B cell (primary cell): ENCODE data around the gene LRPPRC. TPM values are rescaled to one million over a fixed set of nuclear protein-coding genes. Genes with fewer than 3 reads are reported as not detected.
"Not testable (repeated sequence)": the region's sequence is repeated elsewhere in the genome, so short reads cannot be mapped to it uniquely, and the experiment has no call there.

Source experiments
- ATAC-seq: fragments of 200-7000 bp; cut with Tn5 transposase; one replicate; pipeline ENCODE4 v1.10.0; 2021; ENCODE audit warnings: low read depth, mild to moderate bottlenecking, moderate number of reproducible peaks, moderate library complexity
- CTCF ChIA-PET: fragments of 350-600 bp; sonication (Branson Sonifier 250); formaldehyde crosslinking; loops from one replicate; lab custom pipeline; 2021; ENCODE audit warnings: antibody characterized with exemption, inconsistent platforms; lab: Charles Lee
- POLR2A ChIA-PET: fragments of 350-600 bp; sonication (Branson Sonifier 250); formaldehyde crosslinking; loops from one replicate; lab custom pipeline; 2021; ENCODE audit warnings: antibody characterized with exemption; lab: Charles Lee
- DNase-seq: peaks from one replicate; pipeline ENCODE4 v3.0.0; 2013
- H2AFZ ChIP-seq: 2 replicates; pipeline ENCODE4 v1.6.1; 2012; ENCODE audit warnings: mild to moderate bottlenecking, low read depth, low read length; ENCODE audit not compliant: insufficient read depth, poor library complexity, severe bottlenecking
- H3K27ac ChIP-seq, 2 donors: 1 replicate in 1 of 2; 2 replicates in 1 of 2; pipeline ENCODE4 v1.5.1; 2012 to 2013; ENCODE audit warnings: low read length in 2 of 2, mild to moderate bottlenecking in 2 of 2, moderate library complexity in 1 of 2
- H3K27me3 ChIP-seq, 4 experiments: fragments of 200-600 bp in 1 of 4; sonication (generic) in 1 of 4; replicated peaks in 1 of 4; 1 replicate in 2 of 4; 2 replicates in 2 of 4; pipeline versions ENCODE4 v1.6.1 to v1.7.0; 2013 to 2016; ENCODE audit warnings: low read length in 3 of 4, mild to moderate bottlenecking in 2 of 4, mixed read lengths in 1 of 4, moderate library complexity in 1 of 4; ENCODE audit not compliant: insufficient read depth in 4 of 4, control insufficient read depth in 3 of 4; ENCODE audit errors: control extremely low read depth in 1 of 4
- H3K36me3 ChIP-seq, 2 experiments: replicated peaks in 1 of 2; 1 replicate in 1 of 2; 2 replicates in 1 of 2; pipeline versions ENCODE4 v1.6.1 to v1.7.1; 2013; ENCODE audit warnings: low read length in 1 of 2; ENCODE audit not compliant: insufficient read depth in 2 of 2, control insufficient read depth in 1 of 2; ENCODE audit errors: control extremely low read depth in 1 of 2, extremely low read depth in 1 of 2
- H3K4me1 ChIP-seq, 2 donors: fragments of 200-600 bp in 1 of 2; sonication (generic) in 1 of 2; 1 replicate in 1 of 2; 2 replicates in 1 of 2; pipeline versions ENCODE4 v1.5.1 to v1.6.1; 2013 to 2017; ENCODE audit warnings: low read length in 2 of 2; ENCODE audit not compliant: control insufficient read depth in 2 of 2, insufficient read depth in 2 of 2
- H3K4me2 ChIP-seq: replicated peaks from 2 replicates; pipeline ENCODE3; 2012; ENCODE audit warnings: mild to moderate bottlenecking, low read depth, low read length; ENCODE audit not compliant: poor library complexity, severe bottlenecking
- H3K4me3 ChIP-seq, 5 experiments: fragments of 200-600 bp in 1 of 5; sonication (generic) in 1 of 5; 1 replicate in 3 of 5; 2 replicates in 2 of 5; pipeline versions ENCODE4 v1.5.1 to v1.7.0; 2011 to 2016; ENCODE audit warnings: low read length in 4 of 5, mild to moderate bottlenecking in 4 of 5, low read depth in 2 of 5, control low read depth in 1 of 5, moderate library complexity in 1 of 5; ENCODE audit not compliant: insufficient read depth in 1 of 5; ENCODE audit errors: control extremely low read depth in 1 of 5, extremely low read depth in 1 of 5
- H3K79me2 ChIP-seq: fragments of 200-600 bp; sonication (generic); one replicate; pipeline ENCODE4 v1.6.0; 2016; ENCODE audit warnings: low read length; ENCODE audit not compliant: control insufficient read depth, insufficient read depth
- H3K9ac ChIP-seq: fragments of 200-600 bp; sonication (generic); 2 replicates; pipeline ENCODE4 v1.6.1; 2017; ENCODE audit warnings: mild to moderate bottlenecking, low read length, moderate library complexity
- H3K9me3 ChIP-seq, 3 donors: one replicate each; pipeline versions ENCODE4 v1.6.1 to v1.7.1; 2013; ENCODE audit warnings: low read length in 2 of 3; ENCODE audit not compliant: control insufficient read depth in 2 of 3, insufficient read depth in 1 of 3; ENCODE audit errors: control extremely low read depth in 1 of 3
- H4K20me1 ChIP-seq: 2 replicates; pipeline ENCODE4 v1.6.0; 2012; ENCODE audit warnings: mild to moderate bottlenecking, low read length; ENCODE audit not compliant: insufficient read depth, control insufficient read depth, poor library complexity, severe bottlenecking
- H3K27ac Mint-ChIP-seq: one replicate; pipeline ENCODE4 v1.8.0; 2021; ENCODE audit warnings: mixed read lengths
- H3K27me3 Mint-ChIP-seq: one replicate; pipeline ENCODE4 v1.8.0; 2021; ENCODE audit warnings: mixed read lengths
- H3K4me1 Mint-ChIP-seq: one replicate; pipeline ENCODE4 v1.8.0; 2021; ENCODE audit warnings: mixed read lengths
- H3K4me3 Mint-ChIP-seq: one replicate; pipeline ENCODE4 v1.8.0; 2021; ENCODE audit warnings: mixed read lengths
- H3K9me3 Mint-ChIP-seq: one replicate; pipeline ENCODE4 v1.8.0; 2022; ENCODE audit warnings: mixed read lengths; ENCODE audit not compliant: insufficient read depth
- EZH2 ChIP-seq: IDR thresholded peaks from 2 replicates; pipeline ENCODE4 v1.6.1; 2012; ENCODE audit warnings: borderline replicate concordance, low read depth, mild to moderate bottlenecking, moderate library complexity, low read length; ENCODE audit not compliant: insufficient read depth, poor library complexity, severe bottlenecking
- WGBS: methylation state at CpG from one replicate; pipeline ENCODE4 v1.1.5; 2013; ENCODE audit warnings: missing lambda C conversion rate; ENCODE audit not compliant: insufficient coverage; 5-methylcytosine and 5-hydroxymethylcytosine counted together
- intact Hi-C: fragments of 100-400 bp; cut with micrococcal nuclease; formaldehyde crosslinking; loops from one replicate; pipeline ENCODE4 v1.10.0; 2022
- polyA plus RNA-seq: library from polyadenylated mRNA; depleted of rRNA; stranded (reverse); fragments of >200 nt; gene quantifications from 2 replicates; pipeline ENCODE4 v1.2.3, GENCODE V29; 2012
- total RNA-seq, 2 donors: library from RNA; stranded (reverse); fragments of 120-200 nt in 1 of 2; gene quantifications; 1 replicate in 1 of 2; 2 replicates in 1 of 2; pipeline versions ENCODE4 v1.2.3 to v1.2.4, GENCODE V29; 2013 to 2022
- TF ChIP-seq, protein P1 (sequence below): fragments of 200-600 bp; IDR thresholded peaks from one replicate; pipeline ENCODE4 v1.8.0; 2022; ENCODE audit warnings: antibody characterized with exemption, mild to moderate bottlenecking

Gene LRPPRC
- total and polyA plus RNA-seq, 2 donors (not counting 1 experiment from before 2014, with no cell fraction given), result 17.6 to 75.6 TPM

GRCh38 chr2:43925431-43925830, 70.4 kb downstream of the LRPPRC start:
- Mint-ChIP-seq H3K4me1 (no peaks in the 10 kb centered on the region), H3K4me3 (no peak overlapping the region), H3K9me3 (no peaks in the 10 kb centered on the region), H3K27ac (peak overlapping the region; percentile 37), H3K27me3 (no peaks in the 10 kb centered on the region)
- WGBS, result 100% methylated on average over 2 of the region's 4 CpGs
- no peak for TF ChIP-seq EZH2
- TF ChIP-seq, protein P1, sequence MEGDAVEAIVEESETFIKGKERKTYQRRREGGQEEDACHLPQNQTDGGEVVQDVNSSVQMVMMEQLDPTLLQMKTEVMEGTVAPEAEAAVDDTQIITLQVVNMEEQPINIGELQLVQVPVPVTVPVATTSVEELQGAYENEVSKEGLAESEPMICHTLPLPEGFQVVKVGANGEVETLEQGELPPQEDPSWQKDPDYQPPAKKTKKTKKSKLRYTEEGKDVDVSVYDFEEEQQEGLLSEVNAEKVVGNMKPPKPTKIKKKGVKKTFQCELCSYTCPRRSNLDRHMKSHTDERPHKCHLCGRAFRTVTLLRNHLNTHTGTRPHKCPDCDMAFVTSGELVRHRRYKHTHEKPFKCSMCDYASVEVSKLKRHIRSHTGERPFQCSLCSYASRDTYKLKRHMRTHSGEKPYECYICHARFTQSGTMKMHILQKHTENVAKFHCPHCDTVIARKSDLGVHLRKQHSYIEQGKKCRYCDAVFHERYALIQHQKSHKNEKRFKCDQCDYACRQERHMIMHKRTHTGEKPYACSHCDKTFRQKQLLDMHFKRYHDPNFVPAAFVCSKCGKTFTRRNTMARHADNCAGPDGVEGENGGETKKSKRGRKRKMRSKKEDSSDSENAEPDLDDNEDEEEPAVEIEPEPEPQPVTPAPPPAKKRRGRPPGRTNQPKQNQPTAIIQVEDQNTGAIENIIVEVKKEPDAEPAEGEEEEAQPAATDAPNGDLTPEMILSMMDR, result no peak
- no peak for DNase-seq
- CTCF ChIA-PET, result no interaction called here
- no peaks in the 10 kb centered on the region for H4K20me1 ChIP-seq
- no peaks in the 10 kb centered on the region for H3K79me2 ChIP-seq
- no peak overlapping the region for H3K4me3 ChIP-seq
- no peaks in the 10 kb centered on the region for H3K27me3 ChIP-seq
- H3K9me3 ChIP-seq, result no peaks in the 10 kb centered on the region
- no peak for ATAC-seq
- intact Hi-C loops, result no loop called here
- peaks cover 9 to 23% of the 10 kb centered on the region in 2 experiments for H3K36me3 ChIP-seq
- H3K4me2 ChIP-seq, result no peak overlapping the region
- H3K9ac ChIP-seq, result no peak overlapping the region
- no peak overlapping the region for H3K27ac ChIP-seq
- H3K4me1 ChIP-seq, result no peaks in the 10 kb centered on the region
- H2AFZ ChIP-seq, result no peak overlapping the region
- POLR2A ChIA-PET, result no interaction called here

- Histone ChIP-seq H2AFZ (no peak overlapping the region), H3K9ac (no peak overlapping the region), H3K27me3 (no peaks in the 10 kb centered on the region), H3K4me3 (no peak overlapping the region), H3K79me2 (no peaks in the 10 kb centered on the region), H3K27ac (no peak overlapping the region), H3K36me3 (peaks cover 9 to 20% of the 10 kb centered on the region in 2 experiments), H4K20me1 (no peaks in the 10 kb centered on the region), H3K4me2 (no peak overlapping the region), H3K9me3 (no peaks in the 10 kb centered on the region), H3K4me1 (no peaks in the 10 kb centered on the region)
- H3K27me3 Mint-ChIP-seq, result no peaks in the 10 kb centered on the region
- ChIA-PET POLR2A (no interaction called here), CTCF (no interaction called here)
- intact Hi-C loops, result no loop called here
- ATAC-seq (no peak), DNase-seq (no peak)
- TF ChIP-seq EZH2, result no peak
- TF ChIP-seq, protein P1, result no peak
- H3K4me1 Mint-ChIP-seq, result no peaks in the 10 kb centered on the region
- no peaks in the 10 kb centered on the region for H3K9me3 Mint-ChIP-seq
- WGBS, result no CpG with 5 or more reads among the region's 2 CpGs
- H3K4me3 Mint-ChIP-seq, result no peak overlapping the region
- no peak overlapping the region for H3K27ac Mint-ChIP-seq
Observed at GRCh38 chr2:43924463-43924862, 71.3 kb downstream of the LRPPRC start.

GRCh38 chr2:43911136-43911790, 84.5 kb downstream of the LRPPRC start:
- H3K27me3 ChIP-seq, intact Hi-C loops, H3K9me3 ChIP-seq, H3K27ac ChIP-seq, CTCF ChIA-PET, H3K79me2 ChIP-seq, DNase-seq, H3K9me3 Mint-ChIP-seq, H3K4me2 ChIP-seq, H3K9ac ChIP-seq, H4K20me1 ChIP-seq, H2AFZ ChIP-seq, H3K27ac Mint-ChIP-seq, H3K4me3 ChIP-seq, H3K27me3 Mint-ChIP-seq, POLR2A ChIA-PET, H3K4me1 ChIP-seq, ATAC-seq, H3K4me3 Mint-ChIP-seq, H3K4me1 Mint-ChIP-seq: not testable (repeated sequence)
- 100% methylated on average over 2 of the region's 8 CpGs for WGBS
- H3K36me3 ChIP-seq, result peaks cover 6 to 15% of the 10 kb centered on the region in 2 experiments
